ENCODE data around the gene PSMG4. TPM values are rescaled to one million over a fixed set of nuclear protein-coding genes. Genes with fewer than 3 reads are reported as not detected.

PSMG4 gene
- total RNA-seq, 5 donors from 2014 or later (not counting 1 experiment from before 2014, with no cell fraction given), result 18.8 to 42.6 (median 33.6) TPM

GRCh38 chr6:3283241-3283640 is 24.5 kb downstream of the PSMG4 start:
- H3K27ac Mint-ChIP-seq, result no peak overlapping the region
- POLR2A ChIA-PET, result no interaction called here

GRCh38 chr6:3283641-3284435 is 25.1 kb downstream of the PSMG4 start:
- Histone ChIP-seq H3K27me3 (replicated peaks in 1 of 2; ENCODE audit: control insufficient read depth in 2 of 2, extremely low read depth in 1 of 2, insufficient read depth in 2 of 2, low read length in 1 of 2) (no peaks in the 10 kb centered on the region), H3K9me3 (no peaks in the 10 kb centered on the region), H3K4me3 (ENCODE audit: control insufficient read depth in 1 of 2, extremely low read depth in 1 of 2, low read length in 1 of 2) (no peak overlapping the region), H3K36me3 (ENCODE audit: control insufficient read depth in 2 of 2, extremely low read depth in 1 of 2, insufficient read depth in 1 of 2, low read length in 1 of 2) (peaks cover 10 to 11% of the 10 kb centered on the region in 2 donors), H3K27ac (ENCODE audit: low read length) (no peak overlapping the region), H3K4me1 (ENCODE audit: control insufficient read depth in 1 of 2, extremely low read depth in 1 of 2, insufficient read depth in 2 of 2, low read length in 2 of 2) (peaks cover 0 to 3% of the 10 kb centered on the region in 2 experiments)
- ATAC-seq (replicated peaks in 1 of 4) (no peak), DNase-seq (no peak)
- Mint-ChIP-seq H3K4me1 (peaks cover 3 to 5% (median 5%) of the 10 kb centered on the region in 3 donors), H3K4me3 (no peak overlapping the region), H3K9me3 (no peaks in the 10 kb centered on the region), H3K36me3 (peaks cover 5% of the 10 kb centered on the region), H3K27ac (no peak overlapping the region), H3K27me3 (no peaks in the 10 kb centered on the region)
- 93% methylated on average over 18 of the region's 23 CpGs for WGBS (ENCODE audit: insufficient coverage)
- ChIA-PET POLR2A (no interaction called here), CTCF (interaction anchor here in 1 of 2 donors (0.6 kb wide), 1 partner anchor 773 kb away, joined by 3 read pairs; no protein-coding TSS in a partner anchor)

More at GRCh38 chr6:3283241-3283640, 24.5 kb downstream of the PSMG4 start:
- no peak for DNase-seq
- H3K27me3 Mint-ChIP-seq, result no peaks in the 10 kb centered on the region
- peaks cover 11% of the 10 kb centered on the region in 2 donors for H3K36me3 ChIP-seq (ENCODE audit: control insufficient read depth in 2 of 2, extremely low read depth in 1 of 2, insufficient read depth in 1 of 2, low read length in 1 of 2)
- H3K9me3 ChIP-seq, result no peaks in the 10 kb centered on the region
- H3K27me3 ChIP-seq (replicated peaks in 1 of 2; ENCODE audit: control insufficient read depth in 2 of 2, extremely low read depth in 1 of 2, insufficient read depth in 2 of 2, low read length in 1 of 2), result no peaks in the 10 kb centered on the region
- no peak overlapping the region for H3K27ac ChIP-seq (ENCODE audit: low read length)
- peaks cover 3 to 5% (median 5%) of the 10 kb centered on the region in 3 donors for H3K4me1 Mint-ChIP-seq
- no peak for ATAC-seq (replicated peaks in 1 of 4)
- no peak overlapping the region for H3K4me3 Mint-ChIP-seq
- peaks cover 5% of the 10 kb centered on the region for H3K36me3 Mint-ChIP-seq
- H3K4me3 ChIP-seq (ENCODE audit: control insufficient read depth in 1 of 2, extremely low read depth in 1 of 2, low read length in 1 of 2), result no peak overlapping the region
- WGBS (ENCODE audit: insufficient coverage), result 97% methylated on average over 10 of the region's 10 CpGs
- no peaks in the 10 kb centered on the region for H3K9me3 Mint-ChIP-seq
- CTCF ChIA-PET, result interaction anchor here in 1 of 2 donors (0.6 kb wide), 1 partner anchor 774 kb away, joined by 3 read pairs; no protein-coding TSS in a partner anchor
- H3K4me1 ChIP-seq (ENCODE audit: control insufficient read depth in 1 of 2, extremely low read depth in 1 of 2, insufficient read depth in 2 of 2, low read length in 2 of 2), result peaks cover 0 to 3% of the 10 kb centered on the region in 2 experiments

- Histone ChIP-seq H3K4me1 (ENCODE audit: control insufficient read depth in 1 of 2, extremely low read depth in 1 of 2, insufficient read depth in 2 of 2, low read length in 2 of 2) (peaks cover 0 to 3% of the 10 kb centered on the region in 2 experiments), H3K9me3 (no peaks in the 10 kb centered on the region), H3K4me3 (ENCODE audit: control insufficient read depth in 1 of 2, extremely low read depth in 1 of 2, low read length in 1 of 2) (no peak overlapping the region), H3K36me3 (ENCODE audit: control insufficient read depth in 2 of 2, extremely low read depth in 1 of 2, insufficient read depth in 1 of 2, low read length in 1 of 2) (peaks cover 10 to 11% of the 10 kb centered on the region in 2 donors), H3K27ac (ENCODE audit: low read length) (no peak overlapping the region), H3K27me3 (replicated peaks in 1 of 2; ENCODE audit: control insufficient read depth in 2 of 2, extremely low read depth in 1 of 2, insufficient read depth in 2 of 2, low read length in 1 of 2) (no peaks in the 10 kb centered on the region)
- ChIA-PET CTCF (no interaction called here), POLR2A (no interaction called here)
- Mint-ChIP-seq H3K27me3 (no peaks in the 10 kb centered on the region), H3K4me1 (peaks cover 3 to 5% (median 4%) of the 10 kb centered on the region in 3 donors), H3K4me3 (no peak overlapping the region), H3K9me3 (no peaks in the 10 kb centered on the region), H3K36me3 (peaks cover 5% of the 10 kb centered on the region), H3K27ac (no peak overlapping the region)
- no peak for ATAC-seq (replicated peaks in 1 of 4)
- 97% methylated on average over 14 of the region's 17 CpGs for WGBS (ENCODE audit: insufficient coverage)
- no peak for DNase-seq
Measured at GRCh38 chr6:3284436-3284876, 25.7 kb downstream of the PSMG4 start.

GRCh38 chr6:3285049-3285639 is 26.4 kb downstream of the PSMG4 start:
- no peaks in the 10 kb centered on the region for H3K4me1 ChIP-seq (ENCODE audit: control insufficient read depth in 1 of 2, extremely low read depth in 1 of 2, insufficient read depth in 2 of 2, low read length in 2 of 2)
- Mint-ChIP-seq H3K27me3 (no peaks in the 10 kb centered on the region), H3K9me3 (no peaks in the 10 kb centered on the region), H3K36me3 (peaks cover 5% of the 10 kb centered on the region), H3K4me1 (no peaks in the 10 kb centered on the region), H3K4me3 (no peak overlapping the region), H3K27ac (no peak overlapping the region)
- no peaks in the 10 kb centered on the region for H3K9me3 ChIP-seq
- WGBS (ENCODE audit: insufficient coverage), result 93% methylated on average over 12 of the region's 19 CpGs
- no peak overlapping the region for H3K4me3 ChIP-seq (ENCODE audit: control insufficient read depth in 1 of 2, extremely low read depth in 1 of 2, low read length in 1 of 2)
- H3K27ac ChIP-seq (ENCODE audit: low read length), result no peak overlapping the region
- ChIA-PET CTCF (no interaction called here), POLR2A (no interaction called here)
- H3K27me3 ChIP-seq (replicated peaks in 1 of 2; ENCODE audit: control insufficient read depth in 2 of 2, extremely low read depth in 1 of 2, insufficient read depth in 2 of 2, low read length in 1 of 2), result no peaks in the 10 kb centered on the region
- no peak for ATAC-seq (replicated peaks in 1 of 4)
- H3K36me3 ChIP-seq (ENCODE audit: control insufficient read depth in 2 of 2, extremely low read depth in 1 of 2, insufficient read depth in 1 of 2, low read length in 1 of 2), result peaks cover 10 to 11% of the 10 kb centered on the region in 2 donors
- DNase-seq, result no peak

- Mint-ChIP-seq H3K4me1 (no peaks in the 10 kb centered on the region), H3K27ac (no peak overlapping the region), H3K36me3 (peaks cover 5% of the 10 kb centered on the region), H3K4me3 (no peak overlapping the region), H3K9me3 (no peaks in the 10 kb centered on the region), H3K27me3 (no peaks in the 10 kb centered on the region)
- Histone ChIP-seq H3K36me3 (ENCODE audit: control insufficient read depth in 2 of 2, extremely low read depth in 1 of 2, insufficient read depth in 1 of 2, low read length in 1 of 2) (peaks cover 10 to 11% of the 10 kb centered on the region in 2 donors), H3K27ac (ENCODE audit: low read length) (no peak overlapping the region), H3K9me3 (no peaks in the 10 kb centered on the region), H3K27me3 (replicated peaks in 1 of 2; ENCODE audit: control insufficient read depth in 2 of 2, extremely low read depth in 1 of 2, insufficient read depth in 2 of 2, low read length in 1 of 2) (peaks cover 0 to 3% of the 10 kb centered on the region in 2 experiments), H3K4me3 (ENCODE audit: control insufficient read depth in 1 of 2, extremely low read depth in 1 of 2, low read length in 1 of 2) (no peak overlapping the region), H3K4me1 (ENCODE audit: control insufficient read depth in 1 of 2, extremely low read depth in 1 of 2, insufficient read depth in 2 of 2, low read length in 2 of 2) (no peaks in the 10 kb centered on the region)
- DNase-seq (no peak), ATAC-seq (replicated peaks in 1 of 4) (no peak)
- 82% methylated on average over 14 of the region's 14 CpGs for WGBS (ENCODE audit: insufficient coverage)
- POLR2A ChIA-PET, result no interaction called here
- CTCF ChIA-PET, result no interaction called here
Measured at GRCh38 chr6:3285732-3286131, 27.0 kb downstream of the PSMG4 start.

GRCh38 chr6:3286641-3287171 is 28.0 kb downstream of the PSMG4 start:
- Histone ChIP-seq H3K4me1 (ENCODE audit: control insufficient read depth in 1 of 2, extremely low read depth in 1 of 2, insufficient read depth in 2 of 2, low read length in 2 of 2) (no peaks in the 10 kb centered on the region), H3K27ac (ENCODE audit: low read length) (no peak overlapping the region), H3K36me3 (ENCODE audit: control insufficient read depth in 2 of 2, extremely low read depth in 1 of 2, insufficient read depth in 1 of 2, low read length in 1 of 2) (peaks cover 9 to 11% of the 10 kb centered on the region in 2 donors), H3K27me3 (replicated peaks in 1 of 2; ENCODE audit: control insufficient read depth in 2 of 2, extremely low read depth in 1 of 2, insufficient read depth in 2 of 2, low read length in 1 of 2) (peaks cover 0 to 3% of the 10 kb centered on the region in 2 experiments), H3K9me3 (no peaks in the 10 kb centered on the region), H3K4me3 (ENCODE audit: control insufficient read depth in 1 of 2, extremely low read depth in 1 of 2, low read length in 1 of 2) (no peak overlapping the region)
- 93% methylated on average over 16 of the region's 24 CpGs for WGBS (ENCODE audit: insufficient coverage)
- no peak for ATAC-seq (replicated peaks in 1 of 4)
- no peaks in the 10 kb centered on the region for H3K9me3 Mint-ChIP-seq
- CTCF ChIA-PET, result no interaction called here
- no peaks in the 10 kb centered on the region for H3K27me3 Mint-ChIP-seq
- DNase-seq, result no peak
- no peak overlapping the region for H3K4me3 Mint-ChIP-seq
- no peaks in the 10 kb centered on the region for H3K4me1 Mint-ChIP-seq
- H3K36me3 Mint-ChIP-seq, result peaks cover 5% of the 10 kb centered on the region
- POLR2A ChIA-PET, result no interaction called here
- H3K27ac Mint-ChIP-seq, result no peak overlapping the region
